Ishikawa (cell line): Measurements from ENCODE around the gene SLAMF8.

ENCODE experiments used
- CEBPB ChIP-seq: IDR thresholded peaks from 2 replicates; pipeline ENCODE4 v1.6.1; 2012
- CREB1 ChIP-seq: IDR thresholded peaks from 2 replicates; pipeline ENCODE4 v1.6.1; 2012; ENCODE audit warnings: low read depth
- EGR1 ChIP-seq: IDR thresholded peaks from 2 replicates; pipeline ENCODE4 v1.6.1; 2012
- EP300 ChIP-seq: IDR thresholded peaks from 2 replicates; pipeline ENCODE4 v1.6.1; 2012; ENCODE audit warnings: borderline replicate concordance
- FOXM1 ChIP-seq: IDR thresholded peaks from 2 replicates; pipeline ENCODE4 v1.6.1; 2012; ENCODE audit warnings: low read depth, borderline replicate concordance
- NFIC ChIP-seq: IDR thresholded peaks from 2 replicates; pipeline ENCODE4 v1.6.1; 2012
- RAD21 ChIP-seq: IDR thresholded peaks from 2 replicates; pipeline ENCODE4 v1.6.1; 2012; ENCODE audit warnings: low read depth
- REST ChIP-seq: IDR thresholded peaks from 2 replicates; pipeline ENCODE4 v1.6.1; 2012; ENCODE audit warnings: low read depth, mild to moderate bottlenecking
- TAF1 ChIP-seq: IDR thresholded peaks from 2 replicates; pipeline ENCODE4 v1.6.1; 2012; ENCODE audit warnings: low read depth, mild to moderate bottlenecking
- TCF12 ChIP-seq: IDR thresholded peaks from 2 replicates; pipeline ENCODE4 v1.6.1; 2012; ENCODE audit warnings: low read depth
- TEAD4 ChIP-seq: IDR thresholded peaks from 2 replicates; pipeline ENCODE4 v1.6.1; 2012
- YY1 ChIP-seq: IDR thresholded peaks from 2 replicates; pipeline ENCODE4 v1.6.1; 2012; ENCODE audit warnings: low read depth
- ZBTB7A ChIP-seq: IDR thresholded peaks from 2 replicates; pipeline ENCODE4 v1.6.1; 2012; ENCODE audit warnings: low read depth
- TF ChIP-seq, protein P1 (sequence below): IDR thresholded peaks from 2 replicates; pipeline ENCODE4 v1.6.1; 2012
- TF ChIP-seq, protein P2 (sequence below): IDR thresholded peaks from 2 replicates; pipeline ENCODE4 v1.6.1; 2012

The SLAMF8 gene

DNA sequence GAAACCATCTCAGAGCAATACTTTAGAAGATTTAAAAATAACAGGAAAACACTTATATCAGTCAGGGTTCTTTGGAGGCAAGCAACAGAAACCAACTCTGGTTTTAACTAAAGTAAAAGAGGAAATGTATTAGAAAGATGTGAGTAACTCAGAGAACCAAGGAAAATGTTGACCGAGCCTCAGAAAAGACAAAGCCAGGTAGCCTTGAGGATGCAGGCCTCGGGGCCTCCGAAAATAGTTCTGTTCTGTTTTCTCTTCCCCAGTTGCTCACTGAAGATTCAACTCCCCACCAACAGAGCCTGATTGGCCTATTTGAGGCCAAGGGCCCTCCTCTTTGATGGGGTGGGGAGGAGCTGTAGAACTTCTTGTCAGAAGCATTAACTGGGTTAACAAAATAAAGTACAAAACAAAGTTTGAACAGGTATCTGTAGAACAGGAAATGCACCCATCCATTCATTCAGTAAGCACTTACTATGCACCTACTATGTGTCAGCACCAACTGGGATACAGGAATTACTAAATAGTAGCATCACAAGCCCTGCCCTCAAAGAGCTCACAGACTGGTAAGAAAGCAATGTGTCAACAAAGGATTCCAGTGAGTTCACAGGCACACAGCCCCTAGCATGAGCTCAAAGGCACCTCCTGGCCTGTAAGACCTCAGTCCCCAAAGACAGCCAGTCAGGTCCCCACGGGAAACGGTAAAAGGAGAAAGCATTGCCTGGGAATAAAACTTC is 12.6 kb downstream of the SLAMF8 start:
- TF ChIP-seq CEBPB (no peak), EGR1 (no peak), ZBTB7A (no peak), TCF12 (no peak), TEAD4 (no peak)
- TF ChIP-seq, protein P1, sequence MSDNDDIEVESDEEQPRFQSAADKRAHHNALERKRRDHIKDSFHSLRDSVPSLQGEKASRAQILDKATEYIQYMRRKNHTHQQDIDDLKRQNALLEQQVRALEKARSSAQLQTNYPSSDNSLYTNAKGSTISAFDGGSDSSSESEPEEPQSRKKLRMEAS = no peak
- TF ChIP-seq, protein P2, sequence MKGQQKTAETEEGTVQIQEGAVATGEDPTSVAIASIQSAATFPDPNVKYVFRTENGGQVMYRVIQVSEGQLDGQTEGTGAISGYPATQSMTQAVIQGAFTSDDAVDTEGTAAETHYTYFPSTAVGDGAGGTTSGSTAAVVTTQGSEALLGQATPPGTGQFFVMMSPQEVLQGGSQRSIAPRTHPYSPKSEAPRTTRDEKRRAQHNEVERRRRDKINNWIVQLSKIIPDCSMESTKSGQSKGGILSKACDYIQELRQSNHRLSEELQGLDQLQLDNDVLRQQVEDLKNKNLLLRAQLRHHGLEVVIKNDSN = no peak

- no peak for TF ChIP-seq TCF12
These were observed 15.1 kb downstream of the SLAMF8 start for GRCh38 chr1:159841749-159842148.

- TF ChIP-seq EGR1 (no peak), YY1 (no peak), CREB1 (no peak), EP300 (no peak), FOXM1 (no peak), ZBTB7A (no peak), REST (no peak), TCF12 (no peak), TEAD4 (no peak), CEBPB (no peak), NFIC (no peak), TAF1 (no peak), RAD21 (no peak)
- TF ChIP-seq, protein P2 = no peak
- TF ChIP-seq, protein P1 = no peak
These were observed 16.8 kb downstream of the SLAMF8 start for GRCh38 chr1:159843459-159843858.

DNA sequence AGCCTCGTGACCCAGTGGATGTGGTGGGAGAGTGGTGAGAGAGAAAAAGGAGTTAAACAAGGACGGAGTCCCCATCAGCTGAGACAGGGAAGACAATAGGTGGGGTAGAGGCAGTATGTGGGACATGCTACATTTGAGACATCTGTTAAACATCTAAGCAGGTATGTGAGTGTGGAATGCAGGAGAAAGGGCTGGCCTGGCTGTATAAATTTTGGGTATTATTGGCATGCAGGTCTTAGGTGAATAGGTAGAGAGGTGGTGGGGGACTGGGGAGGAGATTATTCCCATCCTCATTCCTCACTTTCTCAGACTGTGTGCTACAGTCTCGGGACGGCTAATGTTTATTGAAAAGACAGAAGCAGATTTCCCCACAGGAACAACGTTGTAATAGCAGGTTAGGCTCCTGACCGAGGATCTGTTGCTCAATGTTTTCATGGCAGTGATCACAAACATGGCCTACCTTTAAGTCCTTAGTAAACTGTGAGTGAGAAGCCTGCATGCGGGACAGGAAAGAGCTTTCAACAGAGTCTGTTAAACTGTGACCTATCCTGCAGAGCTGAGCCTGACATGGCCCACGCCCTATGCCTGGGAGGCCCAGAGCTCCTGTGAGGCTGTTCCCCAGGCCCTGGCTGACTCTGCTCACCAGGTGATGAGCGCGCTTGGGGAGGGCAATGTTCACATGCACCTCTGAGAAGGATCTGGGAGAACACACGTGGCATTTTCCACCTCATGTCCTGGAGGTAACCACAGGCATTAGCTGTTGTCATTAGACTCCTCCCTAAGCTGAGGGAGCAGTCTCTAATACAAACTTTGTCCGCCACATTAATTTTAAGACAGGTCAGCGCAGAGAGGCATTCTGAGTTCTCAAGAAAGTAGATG is 19.3 kb downstream of the SLAMF8 start:
- TF ChIP-seq CEBPB = no peak
- TF ChIP-seq TEAD4 = no peak
- no peak for TF ChIP-seq NFIC
- TF ChIP-seq REST = no peak
- TF ChIP-seq ZBTB7A = no peak
- TF ChIP-seq FOXM1 = no peak
- no peak for TF ChIP-seq CREB1

DNA sequence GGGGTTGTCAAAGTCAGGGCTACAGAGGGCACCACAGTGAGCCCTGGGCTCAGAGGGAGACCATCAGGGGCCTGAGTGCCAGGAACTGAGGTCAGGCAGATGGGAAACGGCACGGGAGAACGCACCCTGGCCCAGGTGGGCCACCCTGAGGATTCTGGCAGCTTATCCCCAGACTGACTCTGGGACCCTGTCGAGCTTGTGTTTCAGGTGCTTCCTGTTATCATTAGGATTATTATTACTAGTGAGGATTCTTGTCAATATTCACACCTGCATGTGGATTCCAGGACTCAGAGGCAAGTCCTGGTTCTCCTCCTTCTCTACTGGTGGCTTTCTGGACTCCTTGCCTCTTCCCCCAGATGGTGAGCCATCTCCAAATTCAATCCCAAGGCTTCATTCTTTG is 20.6 kb downstream of the SLAMF8 start:
- no peak for TF ChIP-seq TAF1
- no peak for TF ChIP-seq CREB1
- no peak for TF ChIP-seq EGR1
- no peak for TF ChIP-seq FOXM1
- TF ChIP-seq NFIC = no peak
- TF ChIP-seq EP300 = no peak
- no peak for TF ChIP-seq YY1

- TF ChIP-seq, protein P2 = no peak
- TF ChIP-seq, protein P1 = no peak
- TF ChIP-seq EGR1 (no peak), ZBTB7A (no peak), CEBPB (no peak), RAD21 (no peak), FOXM1 (no peak), EP300 (no peak), TCF12 (no peak), NFIC (no peak), YY1 (no peak), CREB1 (no peak), REST (no peak), TAF1 (no peak)
These were observed 21.7 kb downstream of the SLAMF8 start for GRCh38 chr1:159848326-159848725.
